CD4-positive, alpha-beta memory T cell (primary cell): Measurements from ENCODE around the gene EDARADD. TPM values are rescaled to one million over a fixed set of nuclear protein-coding genes. Genes with fewer than 3 reads are reported as not detected.

Source experiments
- CTCF ChIA-PET: fragments of 350-600 bp; sonication (Branson Sonifier 250); formaldehyde crosslinking; loops from one replicate; lab custom pipeline; 2021; ENCODE audit warnings: inconsistent platforms; ENCODE audit not compliant: partially characterized antibody; lab: Charles Lee
- POLR2A ChIA-PET: fragments of 350-600 bp; sonication (Branson Sonifier 250); formaldehyde crosslinking; loops from one replicate; lab custom pipeline; 2021; ENCODE audit not compliant: partially characterized antibody; lab: Charles Lee
- DNase-seq, 5 donors: peaks; one replicate each; pipeline versions ENCODE4 v3.0.0 to v3.0.0-alpha.2; 2020 to 2022; ENCODE audit warnings: mixed read lengths in 1 of 5
- H3K27ac ChIP-seq: one replicate; pipeline ENCODE4 v1.7.0; 2013; ENCODE audit warnings: low read depth, low read length
- H3K27me3 ChIP-seq: 2 replicates; pipeline ENCODE4 v1.7.0; 2013; ENCODE audit warnings: mild to moderate bottlenecking, low read length, moderate library complexity; ENCODE audit not compliant: insufficient read depth
- H3K36me3 ChIP-seq: 2 replicates; pipeline ENCODE4 v1.7.0; 2013; ENCODE audit warnings: mild to moderate bottlenecking, low read length, moderate library complexity; ENCODE audit not compliant: insufficient read depth
- H3K4me1 ChIP-seq: 2 replicates; pipeline ENCODE4 v1.7.0; 2013; ENCODE audit warnings: mild to moderate bottlenecking, low read length, moderate library complexity; ENCODE audit not compliant: insufficient read depth
- H3K4me3 ChIP-seq, 2 donors: one replicate each; pipeline ENCODE4 v1.7.0; 2013; ENCODE audit warnings: low read length in 2 of 2, mild to moderate bottlenecking in 1 of 2
- H3K9me3 ChIP-seq, 2 donors: one replicate each; pipeline ENCODE4 v1.7.0; 2013; ENCODE audit warnings: low read length in 2 of 2, control low read depth in 1 of 2; ENCODE audit not compliant: control insufficient read depth in 1 of 2
- H3K27ac Mint-ChIP-seq, 7 donors: one replicate each; pipeline ENCODE4 v1.8.0; 2020 to 2021; ENCODE audit warnings: mixed read lengths in 7 of 7, mild to moderate bottlenecking in 6 of 7, inconsistent platforms in 3 of 7, moderate library complexity in 3 of 7
- H3K27me3 Mint-ChIP-seq, 2 donors: one replicate each; pipeline ENCODE4 v1.8.0; 2020 to 2021; ENCODE audit warnings: mixed read lengths in 2 of 2
- H3K36me3 Mint-ChIP-seq, 2 donors: one replicate each; pipeline ENCODE4 v1.8.0; 2020 to 2021; ENCODE audit warnings: mixed read lengths in 2 of 2, inconsistent platforms in 1 of 2, mild to moderate bottlenecking in 1 of 2
- H3K4me1 Mint-ChIP-seq, 4 donors: one replicate each; pipeline ENCODE4 v1.8.0; 2020 to 2021; ENCODE audit warnings: mixed read lengths in 4 of 4, mild to moderate bottlenecking in 1 of 4
- H3K4me3 Mint-ChIP-seq, 8 donors: one replicate each; pipeline ENCODE4 v1.8.0; 2020 to 2021; ENCODE audit warnings: mixed read lengths in 8 of 8, mild to moderate bottlenecking in 7 of 8, moderate library complexity in 6 of 8, inconsistent platforms in 3 of 8
- H3K9me3 Mint-ChIP-seq, 8 donors: one replicate each; pipeline ENCODE4 v1.8.0; 2020 to 2021; ENCODE audit warnings: mixed read lengths in 8 of 8, mild to moderate bottlenecking in 5 of 8, inconsistent platforms in 3 of 8, moderate library complexity in 1 of 8
- intact Hi-C: fragments of 100-400 bp; cut with micrococcal nuclease; formaldehyde crosslinking; loops from one replicate; pipeline ENCODE4 v1.15.1; 2023
- polyA plus RNA-seq, 2 donors: library from polyadenylated mRNA; unstranded; fragments of 300-500 nt; fragmentation: Illumina TruSeq; gene quantifications; one replicate each; pipeline ENCODE4 v1.2.3, GENCODE V29; 2021
- total RNA-seq, 2 experiments: library from RNA; stranded (reverse); gene quantifications; one replicate each; pipeline ENCODE4 v1.2.3, GENCODE V29; 2021

The EDARADD gene
- total and polyA plus RNA-seq, 4 experiments from 2014 or later = 4.7 to 8.5 (median 7.9) TPM

- Mint-ChIP-seq H3K4me1 (peaks cover 0 to 6% (median 2%) of the 10 kb centered on the region in 4 donors), H3K27ac (no peak overlapping the region), H3K4me3 (no peak overlapping the region), H3K9me3 (peaks cover 0 to 5% (median 0%) of the 10 kb centered on the region in 8 donors), H3K36me3 (no peaks in the 10 kb centered on the region), H3K27me3 (no peaks in the 10 kb centered on the region)
- H3K4me1 ChIP-seq = no peaks in the 10 kb centered on the region
- no peaks in the 10 kb centered on the region for H3K36me3 ChIP-seq
- CTCF ChIA-PET = no interaction called here
- no peak overlapping the region for H3K27ac ChIP-seq
- H3K27me3 ChIP-seq = no peaks in the 10 kb centered on the region
- no peak overlapping the region for H3K4me3 ChIP-seq
- no peaks in the 10 kb centered on the region for H3K9me3 ChIP-seq
- intact Hi-C loops = no loop called here
- POLR2A ChIA-PET = no interaction called here
- no peak for DNase-seq
Observed at GRCh38 chr1:236371083-236371482, 23.0 kb upstream of the EDARADD start.

- no peak overlapping the region for H3K4me3 Mint-ChIP-seq
- peaks cover 0 to 6% (median 2%) of the 10 kb centered on the region in 4 donors for H3K4me1 Mint-ChIP-seq
- Histone ChIP-seq H3K36me3 (no peaks in the 10 kb centered on the region), H3K4me3 (no peak overlapping the region), H3K9me3 (no peaks in the 10 kb centered on the region), H3K4me1 (no peaks in the 10 kb centered on the region), H3K27ac (no peak overlapping the region), H3K27me3 (no peaks in the 10 kb centered on the region)
- DNase-seq = no peak
- H3K9me3 Mint-ChIP-seq = peaks cover 0 to 22% (median 16%) of the 10 kb centered on the region in 8 donors
- intact Hi-C loops = no loop called here
- peaks cover 6 to 7% of the 10 kb centered on the region in 2 donors for H3K27me3 Mint-ChIP-seq
- H3K27ac Mint-ChIP-seq = peak overlapping the region in 1 of 7 donors; percentile 46
- peaks cover 0 to 5% of the 10 kb centered on the region in 2 donors for H3K36me3 Mint-ChIP-seq
- CTCF ChIA-PET = no interaction called here
- POLR2A ChIA-PET = no interaction called here
Observed at GRCh38 chr1:236377832-236378535, 16.1 kb upstream of the EDARADD start.

- H3K4me1 Mint-ChIP-seq = no peaks in the 10 kb centered on the region
- Histone ChIP-seq H3K27ac (no peak overlapping the region), H3K27me3 (no peaks in the 10 kb centered on the region), H3K36me3 (no peaks in the 10 kb centered on the region), H3K9me3 (no peaks in the 10 kb centered on the region), H3K4me1 (no peaks in the 10 kb centered on the region), H3K4me3 (no peak overlapping the region)
- H3K36me3 Mint-ChIP-seq = peaks cover 0 to 5% of the 10 kb centered on the region in 2 donors
- peaks cover 0 to 22% (median 16%) of the 10 kb centered on the region in 8 donors for H3K9me3 Mint-ChIP-seq
- ChIA-PET POLR2A (no interaction called here), CTCF (interaction anchor here (0.6 to 2.4 kb wide), 3 partner anchors 13 to 111 kb away, joined by 3 to 7 read pairs (median 3); partner anchors contain the start of gene EDARADD)
- no peak for DNase-seq
- H3K27me3 Mint-ChIP-seq = peaks cover 4 to 6% of the 10 kb centered on the region in 2 donors
- intact Hi-C loops = no loop called here
- peak overlapping the region in 1 of 7 donors; percentile 79 for H3K27ac Mint-ChIP-seq
- no peak overlapping the region for H3K4me3 Mint-ChIP-seq
Observed at GRCh38 chr1:236381565-236382158, 12.4 kb upstream of the EDARADD start.

- no peaks in the 10 kb centered on the region for H3K36me3 Mint-ChIP-seq
- no peaks in the 10 kb centered on the region for H3K4me1 Mint-ChIP-seq
- intact Hi-C loops = no loop called here
- H3K27me3 ChIP-seq = no peaks in the 10 kb centered on the region
- H3K27ac Mint-ChIP-seq = no peak overlapping the region
- H3K4me1 ChIP-seq = no peaks in the 10 kb centered on the region
- DNase-seq = no peak
- H3K4me3 ChIP-seq = no peak overlapping the region
- no peak overlapping the region for H3K4me3 Mint-ChIP-seq
- peaks cover 0 to 3% of the 10 kb centered on the region in 2 donors for H3K27me3 Mint-ChIP-seq
- H3K9me3 Mint-ChIP-seq = peaks cover 0 to 1% (median 0%) of the 10 kb centered on the region in 8 donors
- no peak overlapping the region for H3K27ac ChIP-seq
- no peaks in the 10 kb centered on the region for H3K36me3 ChIP-seq
- CTCF ChIA-PET = interaction anchor here (0.6 kb wide), 1 partner anchor 306 kb away, joined by 4 read pairs; no protein-coding TSS in a partner anchor
- no peaks in the 10 kb centered on the region for H3K9me3 ChIP-seq
- POLR2A ChIA-PET = no interaction called here
Observed at GRCh38 chr1:236388332-236388731, 5.8 kb upstream of the EDARADD start.

GRCh38 chr1:236389253-236389652 is 4.8 kb upstream of the EDARADD start:
- Mint-ChIP-seq H3K4me1 (peaks cover 3 to 9% (median 6%) of the 10 kb centered on the region in 4 donors), H3K27me3 (peaks cover 4% of the 10 kb centered on the region in 2 donors), H3K36me3 (peaks cover 0 to 3% of the 10 kb centered on the region in 2 donors), H3K4me3 (no peak overlapping the region), H3K9me3 (peaks cover 0 to 1% (median 0%) of the 10 kb centered on the region in 8 donors), H3K27ac (no peak overlapping the region)
- Histone ChIP-seq H3K27ac (no peak overlapping the region), H3K36me3 (no peaks in the 10 kb centered on the region), H3K9me3 (no peaks in the 10 kb centered on the region), H3K4me1 (peaks cover 4% of the 10 kb centered on the region), H3K4me3 (no peak overlapping the region), H3K27me3 (no peaks in the 10 kb centered on the region)
- ChIA-PET POLR2A (no interaction called here), CTCF (no interaction called here)
- intact Hi-C loops = no loop called here
- DNase-seq = no peak

GRCh38 chr1:236391008-236391407 is 3.1 kb upstream of the EDARADD start:
- Mint-ChIP-seq H3K36me3 (peaks cover 0 to 7% of the 10 kb centered on the region in 2 donors), H3K9me3 (peaks cover 0 to 1% (median 0%) of the 10 kb centered on the region in 8 donors), H3K27ac (peak overlapping the region in 1 of 7 donors; percentile 24), H3K27me3 (peaks cover 4 to 8% of the 10 kb centered on the region in 2 donors), H3K4me3 (no peak overlapping the region), H3K4me1 (peaks cover 7 to 19% (median 13%) of the 10 kb centered on the region in 4 donors)
- no peak for DNase-seq
- H3K9me3 ChIP-seq = no peaks in the 10 kb centered on the region
- no peaks in the 10 kb centered on the region for H3K36me3 ChIP-seq
- peaks cover 10% of the 10 kb centered on the region for H3K4me1 ChIP-seq
- H3K27ac ChIP-seq = no peak overlapping the region
- ChIA-PET CTCF (no interaction called here), POLR2A (no interaction called here)
- intact Hi-C loops = no loop called here
- no peak overlapping the region for H3K4me3 ChIP-seq
- H3K27me3 ChIP-seq = no peaks in the 10 kb centered on the region

- H3K4me1 Mint-ChIP-seq = peaks cover 14 to 29% (median 21%) of the 10 kb centered on the region in 4 donors
- Histone ChIP-seq H3K27me3 (no peaks in the 10 kb centered on the region), H3K9me3 (no peaks in the 10 kb centered on the region), H3K4me3 (no peak overlapping the region), H3K27ac (no peak overlapping the region), H3K4me1 (peaks cover 20% of the 10 kb centered on the region), H3K36me3 (no peaks in the 10 kb centered on the region)
- intact Hi-C loops = no loop called here
- H3K27ac Mint-ChIP-seq = no peak overlapping the region
- ChIA-PET POLR2A (no interaction called here), CTCF (interaction anchor here (1.0 kb wide), 1 partner anchor 28 kb away, joined by 3 read pairs; no protein-coding TSS in a partner anchor)
- peaks cover 4 to 12% of the 10 kb centered on the region in 2 donors for H3K27me3 Mint-ChIP-seq
- H3K9me3 Mint-ChIP-seq = peaks cover 0 to 1% (median 0%) of the 10 kb centered on the region in 8 donors
- H3K36me3 Mint-ChIP-seq = peaks cover 0 to 7% of the 10 kb centered on the region in 2 donors
- H3K4me3 Mint-ChIP-seq = no peak overlapping the region
- DNase-seq = no peak
Observed at GRCh38 chr1:236392182-236392581, 1.9 kb upstream of the EDARADD start.
